Thyroid gland (tissue), 4 donors: ENCODE results near the gene MKNK2.

Experiments used
- CTCF ChIP-seq, 6 experiments: fragments of 200-600 bp in 3 of 6; fragments of 450-650 bp in 3 of 6; sonication (generic) in 3 of 6; IDR thresholded peaks; one replicate each; pipeline ENCODE4 v1.5.1; 2016 to 2019; ENCODE audit warnings: antibody characterized with exemption in 6 of 6, mild to moderate bottlenecking in 2 of 6, inconsistent platforms in 1 of 6, moderate library complexity in 1 of 6
- POLR2A ChIP-seq, 2 donors: fragments of 450-650 bp; IDR thresholded peaks; one replicate each; pipeline ENCODE4 v1.6.1; 2017; ENCODE audit warnings: antibody characterized with exemption in 2 of 2, mild to moderate bottlenecking in 2 of 2, moderate library complexity in 1 of 2

- TF ChIP-seq POLR2A (IDR thresholded peaks at IDR 0.05) (no peak), CTCF (IDR thresholded peaks at IDR 0.05) (no peak)
These were observed 6.1 kb downstream of the MKNK2 start for GRCh38 chr19:2044709-2045500.
